H1 (cell line): Measurements from ENCODE around the gene RTN4. TPM values are rescaled to one million over a fixed set of nuclear protein-coding genes. Genes with fewer than 3 reads are reported as not detected.

Source experiments
- CHD7 ChIP-seq: fragments of 300-600 bp; sonication (generic); IDR thresholded peaks from 2 replicates; pipeline ENCODE4 v1.7.1; 2012; ENCODE audit warnings: low read length, moderate library complexity, mild to moderate bottlenecking, inconsistent platforms; ENCODE audit not compliant: insufficient replicate concordance
- polyA plus RNA-seq, 7 experiments: library from polyadenylated mRNA; depleted of rRNA in 3 of 7; stranded (reverse) in 5 of 7; unstranded in 2 of 7; fragments of >200 nt in 5 of 7; fragments of 200-250 nt in 2 of 7; gene quantifications; 1 replicate in 5 of 7; 2 replicates in 1 of 7; 4 replicates in 1 of 7; pipeline versions ENCODE4 v1.2.1 to v1.2.3, GENCODE V29; 2011 to 2013; ENCODE audit warnings: missing spikeins in 2 of 7, mixed read lengths in 2 of 7
- total RNA-seq: library from RNA; stranded (reverse); fragmentation: NEBNext Ultra II Directional; extraction: Animal tissue kit (Norgen Biotek cat#: 25700); gene quantifications from 2 replicates; pipeline ENCODE4 v1.2.1, GENCODE V29; 2021

RTN4 gene
- total and polyA plus RNA-seq, 2 of the 8 experiments (the other 6 are each of a cell fraction or from before 2014, with no cell fraction given): 179 to 242 TPM

GRCh38 chr2:54944724-54945326, 105.4 kb downstream of the RTN4 start (continued):
- no peak for TF ChIP-seq CHD7
